Adrenal gland (tissue), 12 donors: ENCODE measurements around the gene TBL3. TPM values are rescaled to one million over a fixed set of nuclear protein-coding genes. Genes with fewer than 3 reads are reported as not detected.

Source experiments
- DNase-seq, 7 donors: peaks; one replicate each; pipeline ENCODE4 v3.0.0-alpha.2; 2019 to 2020
- H3K27ac ChIP-seq, 5 donors: fragments of 200-600 bp; sonication (generic) in 4 of 5; 1 replicate in 3 of 5; 2 replicates in 2 of 5; pipeline versions ENCODE4 v1.5.1 to v1.8.0; 2016 to 2020; ENCODE audit warnings: mild to moderate bottlenecking in 1 of 5
- H3K27me3 ChIP-seq: fragments of 200-600 bp; 2 replicates; pipeline ENCODE4 v1.8.0; 2021
- H3K36me3 ChIP-seq, 2 donors: fragments of 200-600 bp; replicated peaks in 1 of 2; 1 replicate in 1 of 2; 2 replicates in 1 of 2; pipeline versions ENCODE4 v1.5.1 to v1.8.0; 2018 to 2022
- H3K4me1 ChIP-seq, 2 donors: fragments of 200-600 bp; replicated peaks in 1 of 2; 1 replicate in 1 of 2; 2 replicates in 1 of 2; pipeline versions ENCODE4 v1.5.1 to v1.8.0; 2018 to 2021
- H3K4me3 ChIP-seq, 4 donors: fragments of 200-600 bp; sonication (generic) in 3 of 4; one replicate each; pipeline ENCODE4 v1.5.1; 2016 to 2018
- H3K9me3 ChIP-seq, 3 donors: fragments of 200-600 bp; sonication (generic) in 1 of 3; replicated peaks in 1 of 3; 1 replicate in 2 of 3; 2 replicates in 1 of 3; pipeline versions ENCODE4 v1.5.1 to v1.8.0; 2016 to 2021
- POLR2A ChIP-seq, 2 donors: fragments of 450-650 bp; IDR thresholded peaks; one replicate each; pipeline ENCODE4 v1.6.1; 2017; ENCODE audit warnings: antibody characterized with exemption in 2 of 2, mild to moderate bottlenecking in 2 of 2, moderate library complexity in 1 of 2
- WGBS, 4 donors: extraction: QIAGEN DNeasy Blood & Tissue Kit in 2 of 4; methylation state at CpG; one replicate each; pipeline versions ENCODE4 v1.1.5 to v1.1.7; 2013 to 2017; 5-methylcytosine and 5-hydroxymethylcytosine counted together
- intact Hi-C, 2 donors: fragments of 100-400 bp; cut with DNase I; formaldehyde crosslinking; loops; one replicate each; pipeline versions ENCODE4 v1.14.1 to v1.15.0; 2022 to 2023
- polyA plus RNA-seq, 3 donors: library from polyadenylated mRNA; stranded (reverse); fragments of 200-250 nt in 2 of 3; fragments of 350-450 nt in 1 of 3; fragmentation: Illumina TruSeq in 1 of 3; extraction: RNeasy Lipid Tissue Mini Kit (QIAGEN cat#74804) in 1 of 3; gene quantifications; one replicate each; pipeline ENCODE4 v1.2.3, GENCODE V29; 2013 to 2014
- total RNA-seq, 9 donors: library from RNA; depleted of rRNA in 4 of 9; stranded (reverse); fragments of >200 nt in 4 of 9; fragments of 120-200 nt in 1 of 9; fragmentation: NEBNext Ultra II Directional in 1 of 9; extraction: Animal tissue kit (Norgen Biotek cat#: 25700) in 1 of 9; gene quantifications; one replicate each; pipeline versions ENCODE4 v1.1.0 to v1.2.4, GENCODE V29; 2013 to 2023
- TF ChIP-seq, protein P1 (sequence below), 6 experiments: fragments of 450-650 bp in 4 of 6; fragments of 200-600 bp in 2 of 6; sonication (generic) in 1 of 6; IDR thresholded peaks; 1 replicate in 5 of 6; 2 replicates in 1 of 6; pipeline versions ENCODE4 v1.5.1 to v1.8.0; 2016 to 2021; ENCODE audit warnings: antibody characterized with exemption in 6 of 6, mild to moderate bottlenecking in 2 of 6, moderate library complexity in 1 of 6
- donor health status: healthy with polysubstance abuse.
- donor health status: Bipolar disorder and iron deficiency.
- donor health status: DM: yes; HTN: yes; CAD: no.
- donor health status: DM: no; HTN: no; CAD: no.
- donor health status: DM: no; HTN: no; CAD: no.
- donor health status: DM: yes; HTN: yes; CAD: no.

Gene TBL3
- total and polyA plus RNA-seq, 12 donors = 10.8 to 137 (median 36.2) TPM

- peaks cover 0 to 47% of the 10 kb centered on the region in 2 donors for H3K36me3 ChIP-seq
- WGBS, 4 donors = 91 to 95% (median 91%) methylated on average over 22 to 33 of the region's 33 CpGs
- no peak overlapping the region for H3K4me3 ChIP-seq
- H3K27ac ChIP-seq = no peak overlapping the region
- no peak for TF ChIP-seq POLR2A (IDR thresholded peaks at IDR 0.05)
- TF ChIP-seq, protein P1, sequence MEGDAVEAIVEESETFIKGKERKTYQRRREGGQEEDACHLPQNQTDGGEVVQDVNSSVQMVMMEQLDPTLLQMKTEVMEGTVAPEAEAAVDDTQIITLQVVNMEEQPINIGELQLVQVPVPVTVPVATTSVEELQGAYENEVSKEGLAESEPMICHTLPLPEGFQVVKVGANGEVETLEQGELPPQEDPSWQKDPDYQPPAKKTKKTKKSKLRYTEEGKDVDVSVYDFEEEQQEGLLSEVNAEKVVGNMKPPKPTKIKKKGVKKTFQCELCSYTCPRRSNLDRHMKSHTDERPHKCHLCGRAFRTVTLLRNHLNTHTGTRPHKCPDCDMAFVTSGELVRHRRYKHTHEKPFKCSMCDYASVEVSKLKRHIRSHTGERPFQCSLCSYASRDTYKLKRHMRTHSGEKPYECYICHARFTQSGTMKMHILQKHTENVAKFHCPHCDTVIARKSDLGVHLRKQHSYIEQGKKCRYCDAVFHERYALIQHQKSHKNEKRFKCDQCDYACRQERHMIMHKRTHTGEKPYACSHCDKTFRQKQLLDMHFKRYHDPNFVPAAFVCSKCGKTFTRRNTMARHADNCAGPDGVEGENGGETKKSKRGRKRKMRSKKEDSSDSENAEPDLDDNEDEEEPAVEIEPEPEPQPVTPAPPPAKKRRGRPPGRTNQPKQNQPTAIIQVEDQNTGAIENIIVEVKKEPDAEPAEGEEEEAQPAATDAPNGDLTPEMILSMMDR (IDR thresholded peaks at IDR 0.05) = no peak
- DNase-seq = no peak
- H3K9me3 ChIP-seq = no peaks in the 10 kb centered on the region
- intact Hi-C loops = no loop called here
- peaks cover 20% of the 10 kb centered on the region for H3K27me3 ChIP-seq
- peaks cover 7 to 20% of the 10 kb centered on the region in 2 donors for H3K4me1 ChIP-seq
Measured at GRCh38 chr16:1975432-1976215, 3.8 kb downstream of the TBL3 start.

GRCh38 chr16:1976216-1976520, 4.3 kb downstream of the TBL3 start:
- peaks cover 25% of the 10 kb centered on the region for H3K27me3 ChIP-seq
- peaks cover 7 to 14% of the 10 kb centered on the region in 2 donors for H3K4me1 ChIP-seq
- peaks cover 0 to 47% of the 10 kb centered on the region in 2 donors for H3K36me3 ChIP-seq
- no peak for TF ChIP-seq POLR2A (IDR thresholded peaks at IDR 0.05)
- TF ChIP-seq, protein P1 (IDR thresholded peaks at IDR 0.05) = no peak
- no peak overlapping the region for H3K27ac ChIP-seq
- 86 to 95% (median 91%) methylated on average over 4 to 8 of the region's 8 CpGs for WGBS, 4 donors
- no peak for DNase-seq
- H3K9me3 ChIP-seq = no peaks in the 10 kb centered on the region
- no peak overlapping the region for H3K4me3 ChIP-seq
- intact Hi-C loops = no loop called here

DNA sequence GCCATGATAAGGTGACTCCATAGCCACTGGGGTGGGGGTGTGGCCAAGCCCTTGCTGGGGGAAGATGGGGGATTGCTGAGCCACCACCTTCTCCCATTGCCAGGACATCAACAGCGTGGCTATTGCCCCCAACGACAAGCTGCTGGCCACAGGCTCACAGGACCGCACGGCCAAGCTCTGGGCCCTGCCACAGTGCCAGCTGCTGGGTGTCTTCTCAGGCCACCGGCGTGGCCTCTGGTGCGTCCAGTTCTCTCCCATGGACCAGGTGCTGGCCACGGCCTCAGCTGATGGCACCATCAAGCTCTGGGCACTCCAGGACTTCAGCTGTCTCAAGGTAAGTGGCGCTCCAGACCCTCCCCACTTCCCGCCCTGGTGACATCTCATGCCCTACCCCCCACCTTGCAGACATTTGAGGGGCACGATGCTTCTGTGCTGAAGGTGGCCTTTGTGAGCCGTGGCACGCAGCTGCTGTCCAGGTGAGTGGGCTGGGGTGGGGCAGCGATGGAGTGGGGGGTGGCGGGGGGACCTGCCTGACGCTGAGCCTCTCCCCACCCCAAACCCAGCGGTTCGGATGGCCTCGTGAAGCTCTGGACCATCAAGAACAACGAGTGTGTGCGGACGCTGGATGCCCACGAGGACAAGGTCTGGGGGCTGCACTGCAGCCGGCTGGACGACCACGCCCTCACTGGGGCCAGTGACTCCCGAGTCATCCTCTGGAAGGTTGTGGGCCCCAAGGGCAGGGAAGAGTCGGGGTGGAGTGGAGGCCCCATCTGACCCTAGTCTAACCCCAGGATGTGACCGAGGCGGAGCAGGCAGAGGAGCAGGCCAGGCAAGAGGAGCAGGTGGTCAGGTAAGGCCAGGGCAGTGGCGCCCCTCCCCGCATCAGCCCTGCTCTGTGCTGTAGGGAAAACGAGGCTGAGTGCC, 5.4 kb downstream of the TBL3 start:
- H3K36me3 ChIP-seq = peaks cover 0 to 47% of the 10 kb centered on the region in 2 donors
- H3K27me3 ChIP-seq = peaks cover 26% of the 10 kb centered on the region
- DNase-seq = no peak
- H3K4me3 ChIP-seq = no peak overlapping the region
- H3K27ac ChIP-seq = no peak overlapping the region
- H3K9me3 ChIP-seq = no peaks in the 10 kb centered on the region
- WGBS, 4 donors = 89 to 94% (median 93%) methylated on average over 3 to 33 of the region's 33 CpGs
- peaks cover 7 to 12% of the 10 kb centered on the region in 2 donors for H3K4me1 ChIP-seq
- TF ChIP-seq, protein P1 (IDR thresholded peaks at IDR 0.05) = no peak
- TF ChIP-seq POLR2A (IDR thresholded peaks at IDR 0.05) = no peak
- intact Hi-C loops = no loop called here

DNA sequence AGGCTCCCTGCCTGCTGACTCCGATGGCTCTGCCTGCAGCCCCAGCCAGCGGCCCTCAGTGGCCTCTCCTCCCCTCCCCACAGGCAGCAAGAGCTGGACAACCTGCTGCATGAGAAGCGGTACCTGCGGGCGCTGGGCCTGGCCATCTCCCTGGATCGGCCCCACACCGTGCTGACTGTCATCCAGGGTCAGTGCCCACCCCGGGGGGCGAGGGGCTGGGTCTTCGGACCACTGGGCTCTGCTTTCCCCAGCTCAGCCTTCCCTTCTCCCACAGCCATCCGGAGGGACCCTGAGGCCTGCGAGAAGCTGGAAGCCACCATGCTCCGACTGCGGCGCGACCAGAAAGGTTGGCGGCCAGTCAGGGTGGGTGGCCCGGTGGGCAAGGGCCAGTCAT, 6.0 kb downstream of the TBL3 start:
- peaks cover 2 to 5% of the 10 kb centered on the region in 2 donors for H3K4me1 ChIP-seq
- peaks cover 0 to 47% of the 10 kb centered on the region in 2 donors for H3K36me3 ChIP-seq
- H3K27ac ChIP-seq = no peak overlapping the region
- intact Hi-C loops = no loop called here
- TF ChIP-seq, protein P1 (IDR thresholded peaks at IDR 0.05) = no peak
- TF ChIP-seq POLR2A (IDR thresholded peaks at IDR 0.05) = no peak
- H3K4me3 ChIP-seq = no peak overlapping the region
- WGBS, 4 donors = 93 to 97% (median 95%) methylated on average over 5 to 18 of the region's 18 CpGs; no CpG with 5 or more reads in 1 of the 4 donors
- H3K9me3 ChIP-seq = no peaks in the 10 kb centered on the region
- DNase-seq = no peak
- H3K27me3 ChIP-seq = peaks cover 26% of the 10 kb centered on the region
